ENCODE results near the gene ZBTB43.

- TF ChIP-seq CTCF (IDR thresholded peaks at IDR 0.05): no peak
- TF ChIP-seq POLR2AphosphoS5 (IDR thresholded peaks at IDR 0.05): no peak
- no peak for TF ChIP-seq POLR2A (IDR thresholded peaks at IDR 0.05)
- TF ChIP-seq EP300 (IDR thresholded peaks at IDR 0.05): no peak
These were observed 37.5 kb downstream of the ZBTB43 start for GRCh38 chr9:126842220-126842842.
